H1 (cell line): ENCODE measurements around the gene ZFPL1. TPM values are rescaled to one million over a fixed set of nuclear protein-coding genes. Genes with fewer than 3 reads are reported as not detected.

Experiments used
- ATF2 ChIP-seq: IDR thresholded peaks from 2 replicates; pipeline ENCODE4 v1.6.1; 2012; ENCODE audit warnings: low read length, inconsistent platforms
- ATF3 ChIP-seq: IDR thresholded peaks from 2 replicates; pipeline ENCODE4 v1.6.1; 2011; ENCODE audit warnings: low read depth, mild to moderate bottlenecking, low read length; ENCODE audit not compliant: insufficient read depth
- BRCA1 ChIP-seq: IDR thresholded peaks from 2 replicates; pipeline ENCODE4 v1.6.1; 2012; ENCODE audit warnings: low read depth, low read length, improper control_type of control experiment
- CHD7 ChIP-seq: fragments of 300-600 bp; sonication (generic); IDR thresholded peaks from 2 replicates; pipeline ENCODE4 v1.7.1; 2012; ENCODE audit warnings: low read length, moderate library complexity, mild to moderate bottlenecking, inconsistent platforms; ENCODE audit not compliant: insufficient replicate concordance
- CREB1 ChIP-seq: IDR thresholded peaks from 2 replicates; pipeline ENCODE4 v1.6.1; 2012; ENCODE audit warnings: inconsistent platforms
- EZH2 ChIP-seq: fragments of 200-600 bp; sonication (generic); IDR thresholded peaks from 2 replicates; pipeline ENCODE4 v1.7.1; 2012; ENCODE audit warnings: low read depth, mild to moderate bottlenecking, moderate library complexity, low read length, inconsistent platforms; ENCODE audit not compliant: severe bottlenecking
- FOSL1 ChIP-seq: IDR thresholded peaks from 2 replicates; pipeline ENCODE4 v1.6.1; 2011; ENCODE audit warnings: mild to moderate bottlenecking, low read depth, low read length, moderate library complexity; ENCODE audit not compliant: insufficient read depth
- MAFK ChIP-seq: IDR thresholded peaks from 2 replicates; pipeline ENCODE4 v1.6.1; 2012; ENCODE audit warnings: low read depth, mild to moderate bottlenecking, improper control_type of control experiment, low read length
- SIN3A ChIP-seq, 2 experiments: IDR thresholded peaks in 1 of 2; conservative IDR thresholded peaks in 1 of 2; 2 replicates each; pipeline ENCODE4 v1.6.1; 2011 to 2012; ENCODE audit warnings: low read length in 2 of 2, improper control_type of control experiment in 1 of 2, low read depth in 1 of 2, mild to moderate bottlenecking in 1 of 2
- polyA plus RNA-seq, 7 experiments: library from polyadenylated mRNA; depleted of rRNA in 3 of 7; stranded (reverse) in 5 of 7; unstranded in 2 of 7; fragments of >200 nt in 5 of 7; fragments of 200-250 nt in 2 of 7; gene quantifications; 1 replicate in 5 of 7; 2 replicates in 1 of 7; 4 replicates in 1 of 7; pipeline versions ENCODE4 v1.2.1 to v1.2.3, GENCODE V29; 2011 to 2013; ENCODE audit warnings: missing spikeins in 2 of 7, mixed read lengths in 2 of 7
- total RNA-seq: library from RNA; stranded (reverse); fragmentation: NEBNext Ultra II Directional; extraction: Animal tissue kit (Norgen Biotek cat#: 25700); gene quantifications from 2 replicates; pipeline ENCODE4 v1.2.1, GENCODE V29; 2021

Gene ZFPL1
- total and polyA plus RNA-seq, 2 of the 8 experiments (the other 6 are each of a cell fraction or from before 2014, with no cell fraction given), result 21.5 to 76.8 TPM

- TF ChIP-seq CHD7 (no peak), SIN3A (conservative IDR thresholded peaks at IDR 0.05 in 1 of 2, IDR thresholded peaks at IDR 0.05 in 1 of 2; ENCODE audit: low read depth in 1 of 2, low read length in 2 of 2) (no peak), ATF2 (no peak), ATF3 (no peak), MAFK (no peak), FOSL1 (no peak), EZH2 (no peak), BRCA1 (no peak), CREB1 (no peak)
These were observed 11.4 kb downstream of the ZFPL1 start (continued) for GRCh38 chr11:65095427-65095826.
